Transverse colon (tissue), 4 donors: ENCODE results near the gene GNB3. TPM values are rescaled to one million over a fixed set of nuclear protein-coding genes. Genes with fewer than 3 reads are reported as not detected.
A peak's percentile ranks its signal among the peaks of the same experiment; 100 is the strongest.

Source experiments
- DNase-seq: peaks from one replicate; pipeline ENCODE4 v3.0.0-alpha.2; 2019
- H3K27ac ChIP-seq, 4 donors: fragments of 200-600 bp; sonication (generic); 2 replicates each; pipeline ENCODE4 v1.5.1; 2016 to 2018; ENCODE audit warnings: inconsistent platforms in 4 of 4
- H3K27me3 ChIP-seq: fragments of 200-600 bp; sonication (generic); 2 replicates; pipeline ENCODE4 v1.5.1; 2017; ENCODE audit warnings: inconsistent platforms
- H3K36me3 ChIP-seq, 4 donors: fragments of 200-600 bp; sonication (generic); 2 replicates each; pipeline ENCODE4 v1.5.1; 2017 to 2019; ENCODE audit warnings: inconsistent platforms in 4 of 4
- H3K4me1 ChIP-seq, 4 donors: fragments of 200-600 bp; sonication (generic); 2 replicates each; pipeline ENCODE4 v1.5.1; 2017 to 2020; ENCODE audit warnings: inconsistent platforms in 4 of 4
- H3K4me3 ChIP-seq, 4 donors: fragments of 200-600 bp; sonication (generic); 1 replicate in 1 of 4; 2 replicates in 3 of 4; pipeline versions ENCODE4 v1.5.1 to v1.6.1; 2017 to 2019; ENCODE audit warnings: inconsistent platforms in 4 of 4
- H3K9me3 ChIP-seq, 2 donors: fragments of 200-600 bp; sonication (generic); 2 replicates each; pipeline ENCODE4 v1.5.1; 2017 to 2019; ENCODE audit warnings: inconsistent platforms in 2 of 2
- CTCF ChIP-seq, 5 experiments: fragments of 200-600 bp in 3 of 5; fragments of 450-650 bp in 2 of 5; sonication (generic) in 3 of 5; IDR thresholded peaks; 1 replicate in 2 of 5; 2 replicates in 3 of 5; pipeline ENCODE4 v1.5.1; 2016 to 2017; ENCODE audit warnings: antibody characterized with exemption in 5 of 5, inconsistent platforms in 3 of 5, mild to moderate bottlenecking in 2 of 5, moderate library complexity in 1 of 5
- EP300 ChIP-seq: sonication (generic); formaldehyde crosslinking; IDR thresholded peaks from one replicate; pipeline ENCODE4 v1.6.1; 2017; ENCODE audit warnings: antibody characterized with exemption, low read depth
- POLR2A ChIP-seq: fragments of 450-650 bp; IDR thresholded peaks from one replicate; pipeline ENCODE4 v1.6.1; 2016; ENCODE audit warnings: antibody characterized with exemption, mild to moderate bottlenecking, moderate library complexity
- POLR2AphosphoS5 ChIP-seq, 3 donors: sonication (generic); formaldehyde crosslinking; IDR thresholded peaks; one replicate each; pipeline ENCODE4 v1.6.1; 2016; ENCODE audit warnings: antibody characterized with exemption in 3 of 3
- WGBS, 2 donors: methylation state at CpG; one replicate each; pipeline ENCODE4 v1.1.5; 2018; ENCODE audit warnings: low coverage in 1 of 2; 5-methylcytosine and 5-hydroxymethylcytosine counted together
- in situ Hi-C, 4 donors: fragments of 200-750 bp; cut with MboI; loops; one replicate each; pipeline versions ENCODE4 v1.15.0 to v1.15.1; 2017; ENCODE audit warnings: low sequenced_read_pairs in 3 of 4, low pct_ligation_motif_present in 1 of 4, low pct_unique_long_range_greater_than_20kb in 1 of 4
- intact Hi-C: fragments of 100-400 bp; cut with DNase I; formaldehyde crosslinking; loops from one replicate; pipeline ENCODE4 v1.15.1; 2023; ENCODE audit warnings: low total_unique reads
- total RNA-seq, 4 donors: library from RNA; depleted of rRNA; stranded (reverse); fragments of >200 nt; gene quantifications; one replicate each; pipeline ENCODE4 v1.1.0, GENCODE V29; 2016

The GNB3 gene
- total RNA-seq, 4 donors from 2014 or later, result 0.14 to 0.32 TPM; not detected in 2

- Histone ChIP-seq H3K27me3 (peaks cover 57% of the 10 kb centered on the region), H3K4me3 (no peak overlapping the region), H3K4me1 (peaks cover 9 to 33% (median 20%) of the 10 kb centered on the region in 4 donors), H3K36me3 (no peaks in the 10 kb centered on the region), H3K9me3 (no peaks in the 10 kb centered on the region), H3K27ac (peak overlapping the region; percentile 12 to 81 (median 28))
- TF ChIP-seq EP300, result no peak
- no peak for TF ChIP-seq POLR2AphosphoS5 (IDR thresholded peaks at IDR 0.05)
- no peak for TF ChIP-seq POLR2A
- no peak for TF ChIP-seq CTCF (IDR thresholded peaks at IDR 0.05)
- WGBS, 2 donors, result 0 to 10% methylated on average over 3 to 8 of the region's 8 CpGs
- in situ Hi-C loops (loop anchor here in 3 of 4 donors (10.0 to 25.0 kb wide), 2 partner anchors 83 to 90 kb away; no protein-coding TSS in a partner anchor), intact Hi-C loops (loop anchor here (5.0 kb wide), 1 partner anchor 90 kb away; no protein-coding TSS in a partner anchor)
- peak; percentile 82 for DNase-seq
These were observed 13.3 kb upstream of the GNB3 start for GRCh38 chr12:6827437-6827911.

- Histone ChIP-seq H3K27ac (peak within 1 kb of the TSS; percentile 72 to 82 (median 76)), H3K4me1 (peaks cover 9 to 32% (median 19%) of the 10 kb centered on the region in 4 donors), H3K27me3 (peaks cover 53% of the 10 kb centered on the region), H3K36me3 (no peaks in the 10 kb centered on the region), H3K9me3 (no peaks in the 10 kb centered on the region), H3K4me3 (peak within 1 kb of the TSS; percentile 44 to 72 (median 61))
- in situ Hi-C loops, result loop anchor here in 3 of 4 donors (10.0 to 25.0 kb wide), 2 partner anchors 83 to 91 kb away; no protein-coding TSS in a partner anchor
- DNase-seq, result no peak
- intact Hi-C loops, result loop anchor here (5.0 kb wide), 1 partner anchor 91 kb away; no protein-coding TSS in a partner anchor
- no peak for TF ChIP-seq EP300
- peak in 1 of 5 experiments; percentile 6 for TF ChIP-seq CTCF (IDR thresholded peaks at IDR 0.05)
- 2 to 12% methylated on average over 6 to 33 of the region's 60 CpGs for WGBS, 2 donors
These were observed 12.5 kb upstream of the GNB3 start, which contains the start of gene P3H3 for GRCh38 chr12:6827982-6828780. TSS of gene P3H3 (plus strand) at chr12:6828407. CDS start at chr12:6828441, 34 bp downstream.

GRCh38 chr12:6828781-6829535 is 11.8 kb upstream of the GNB3 start:
- Histone ChIP-seq H3K36me3 (no peaks in the 10 kb centered on the region), H3K9me3 (no peaks in the 10 kb centered on the region), H3K4me1 (peaks cover 9 to 32% (median 19%) of the 10 kb centered on the region in 4 donors), H3K27ac (peak overlapping the region; percentile 72 to 82 (median 76)), H3K27me3 (peaks cover 47% of the 10 kb centered on the region), H3K4me3 (peak overlapping the region; percentile 44 to 72 (median 61))
- peak; percentile 57 for DNase-seq
- in situ Hi-C loops, result loop anchor here in 3 of 4 donors (10.0 to 25.0 kb wide), 2 partner anchors 84 to 92 kb away; no protein-coding TSS in a partner anchor
- 0% methylated on average over 32 of the region's 71 CpGs; no CpG with 5 or more reads in 1 of the 2 donors for WGBS, 2 donors
- intact Hi-C loops, result loop anchor here (5.0 kb wide), 1 partner anchor 92 kb away; no protein-coding TSS in a partner anchor
- TF ChIP-seq EP300 (no peak), POLR2AphosphoS5 (IDR thresholded peaks at IDR 0.05) (no peak), POLR2A (peak; percentile 34), CTCF (IDR thresholded peaks at IDR 0.05) (no peak)
